ENCODE measurements around the gene ANKRD24. TPM values are rescaled to one million over a fixed set of nuclear protein-coding genes. Genes with fewer than 3 reads are reported as not detected.
"Not testable (repeated sequence)": the region's sequence is repeated elsewhere in the genome, so short reads cannot be mapped to it uniquely, and the experiment has no call there.

The ANKRD24 gene
- polyA plus RNA-seq, 3 donors from 2014 or later = 0.24 TPM; not detected in 2

DNA sequence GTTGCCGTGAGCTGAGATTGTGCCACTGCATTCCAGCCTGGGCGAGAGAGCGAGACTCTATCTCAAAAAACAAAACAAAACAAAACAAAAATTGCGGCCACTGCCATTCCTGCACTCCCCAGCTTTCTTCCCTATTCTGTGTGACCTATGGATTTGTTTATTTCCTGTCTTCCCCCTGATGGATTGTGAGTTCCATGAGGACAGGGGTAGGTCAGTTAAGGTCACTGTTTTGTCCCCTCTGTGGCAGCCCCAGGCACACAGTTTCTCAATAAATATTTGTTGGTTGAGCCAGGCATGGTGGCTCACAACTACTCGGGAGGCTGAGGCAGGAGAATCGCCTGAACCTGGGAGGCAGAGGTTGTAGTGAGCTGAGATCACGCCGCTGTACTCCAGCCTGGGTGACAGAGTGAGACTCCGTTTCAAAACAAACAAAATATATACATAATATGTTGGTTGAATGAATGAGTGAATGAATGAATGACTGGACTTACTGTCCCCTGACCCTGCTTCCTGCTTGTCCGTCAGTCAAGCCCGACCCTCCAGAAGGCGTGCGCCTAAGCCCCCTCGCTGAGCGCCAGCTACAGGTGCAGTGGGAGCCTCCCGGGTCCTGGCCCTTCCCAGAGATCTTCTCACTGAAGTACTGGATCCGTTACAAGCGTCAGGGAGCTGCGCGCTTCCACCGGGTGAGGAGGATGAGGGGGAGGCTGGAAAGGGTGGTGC is 51.8 kb downstream of the ANKRD24 start:
- Mint-ChIP-seq H3K4me3 (no peak overlapping the region), H3K27me3 (ENCODE audit: low read depth in 3 of 3) (peaks cover 2 to 10% (median 2%) of the 10 kb centered on the region in 3 donors), H3K4me1 (no peaks in the 10 kb centered on the region), H3K9me3 (no peaks in the 10 kb centered on the region), H3K27ac (no peak overlapping the region), H3K36me3 (no peaks in the 10 kb centered on the region)
- no peak for DNase-seq

DNA sequence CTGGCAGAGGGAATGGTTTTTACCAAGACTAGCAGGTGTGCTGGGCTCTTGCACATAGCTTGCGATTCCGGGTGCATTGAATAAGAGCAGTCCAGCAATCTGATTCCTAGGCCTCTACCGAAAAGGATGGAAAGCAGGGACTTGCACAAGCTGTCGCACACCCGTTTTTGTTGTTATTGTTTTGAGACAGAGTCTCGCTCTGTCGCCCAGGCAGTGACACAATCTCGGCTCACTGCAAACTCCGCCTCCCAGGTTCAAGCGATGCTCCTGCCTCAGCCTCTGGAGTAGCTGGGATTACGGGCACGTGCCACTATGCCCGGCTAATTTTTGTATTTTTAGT is 52.3 kb downstream of the ANKRD24 start:
- H3K4me3 Mint-ChIP-seq = no peak overlapping the region
- H3K27ac Mint-ChIP-seq = no peak overlapping the region

DNA sequence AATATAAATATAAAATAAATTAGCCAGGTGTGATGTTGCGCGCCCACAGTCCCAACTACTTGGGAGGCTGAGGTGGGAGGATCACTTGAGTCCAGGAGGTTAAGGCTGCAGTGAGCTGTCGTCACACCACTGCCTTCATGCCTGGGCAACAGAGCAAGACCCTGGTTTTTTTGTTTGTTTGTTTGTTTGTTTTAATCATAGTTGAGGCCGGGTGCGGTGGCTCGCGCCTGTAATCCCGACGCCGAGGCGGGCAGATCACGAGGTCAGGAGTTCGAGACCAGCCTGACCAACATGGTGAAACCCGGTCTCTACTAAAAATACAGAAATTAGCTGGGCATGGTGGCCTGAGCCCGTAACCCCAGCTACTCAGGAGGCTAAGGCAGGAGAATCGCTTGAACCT is 55.0 kb downstream of the ANKRD24 start:
- not testable (repeated sequence) for H3K36me3 Mint-ChIP-seq; H3K27me3 Mint-ChIP-seq (ENCODE audit: low read depth in 3 of 3)

More for the DNA sequence above, 52.3 kb downstream of the ANKRD24 start:
- no peaks in the 10 kb centered on the region for H3K36me3 Mint-ChIP-seq
- H3K27me3 Mint-ChIP-seq (ENCODE audit: low read depth in 3 of 3) = peaks cover 2 to 7% (median 2%) of the 10 kb centered on the region in 3 donors
- no peaks in the 10 kb centered on the region for H3K9me3 Mint-ChIP-seq
- no peak for DNase-seq
- no peaks in the 10 kb centered on the region for H3K4me1 Mint-ChIP-seq

DNA sequence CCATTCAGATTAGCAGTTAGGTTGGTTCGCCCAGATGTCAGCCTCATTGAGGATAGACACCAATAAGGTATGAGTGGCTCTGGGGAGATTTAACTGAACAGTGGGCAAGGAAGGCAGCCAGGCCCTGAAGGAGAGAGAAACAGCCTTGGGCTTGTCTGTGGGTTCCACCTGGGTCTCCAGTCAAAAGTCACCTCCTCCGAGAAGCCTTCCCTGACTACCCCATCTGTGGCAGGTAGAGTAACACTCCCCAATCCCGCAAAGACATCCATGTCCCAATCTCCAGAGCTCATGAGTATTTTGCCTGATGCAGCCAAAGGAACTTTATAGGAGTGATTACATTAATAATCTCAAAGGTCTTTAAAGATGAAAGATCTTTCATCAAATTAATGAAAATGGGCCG is 56.3 kb downstream of the ANKRD24 start:
- no peaks in the 10 kb centered on the region for H3K36me3 Mint-ChIP-seq
- no peak for DNase-seq
- H3K4me3 Mint-ChIP-seq = no peak overlapping the region
- peaks cover 1 to 7% (median 2%) of the 10 kb centered on the region in 3 donors for H3K27me3 Mint-ChIP-seq (ENCODE audit: low read depth in 3 of 3)
- no peak overlapping the region for H3K27ac Mint-ChIP-seq
- H3K4me1 Mint-ChIP-seq = no peaks in the 10 kb centered on the region
- H3K9me3 Mint-ChIP-seq = peaks cover 0 to 12% (median 6%) of the 10 kb centered on the region in 6 donors

More for the DNA sequence above, 55.0 kb downstream of the ANKRD24 start:
- peaks cover 0 to 11% (median 6%) of the 10 kb centered on the region in 6 donors for H3K9me3 Mint-ChIP-seq
- DNase-seq, H3K4me3 Mint-ChIP-seq, H3K4me1 Mint-ChIP-seq, H3K27ac Mint-ChIP-seq: not testable (repeated sequence)

DNA sequence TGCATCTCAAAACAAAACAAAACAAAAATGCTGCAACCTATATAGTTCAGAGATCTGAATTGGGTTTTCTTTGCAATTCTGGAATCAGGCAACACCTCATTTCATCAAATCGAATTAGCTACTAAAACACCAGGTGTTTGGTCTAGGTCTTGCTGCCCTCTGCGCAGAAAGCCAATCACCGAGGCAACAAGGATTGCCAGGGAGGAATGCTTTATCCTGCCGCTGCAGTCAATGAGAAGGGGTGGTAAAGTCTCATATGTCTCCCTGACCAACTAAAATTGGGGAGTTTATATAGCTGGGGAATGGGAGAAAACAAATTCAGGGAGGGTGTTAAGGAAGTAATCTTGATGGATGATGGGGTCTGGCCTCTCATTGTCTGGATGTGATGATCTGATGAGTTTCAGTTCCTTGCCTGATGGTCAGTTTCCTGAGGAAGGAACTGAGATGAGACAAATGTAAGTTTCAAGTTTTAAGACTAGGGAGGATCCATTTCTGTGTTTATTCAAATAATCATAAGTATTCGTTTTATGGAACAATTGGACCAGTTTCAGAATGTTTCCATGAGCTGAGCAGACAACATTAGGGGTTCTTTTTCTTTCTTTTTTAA is 59.4 kb downstream of the ANKRD24 start:
- H3K27me3 Mint-ChIP-seq (ENCODE audit: low read depth in 3 of 3) = peaks cover 2 to 9% (median 3%) of the 10 kb centered on the region in 3 donors
- no peak for DNase-seq
- H3K9me3 Mint-ChIP-seq = peaks cover 0 to 12% (median 6%) of the 10 kb centered on the region in 6 donors
- peaks cover 5% of the 10 kb centered on the region in 2 donors for H3K4me1 Mint-ChIP-seq
- H3K36me3 Mint-ChIP-seq = no peaks in the 10 kb centered on the region
- H3K27ac Mint-ChIP-seq = no peak overlapping the region
- no peak overlapping the region for H3K4me3 Mint-ChIP-seq

DNA sequence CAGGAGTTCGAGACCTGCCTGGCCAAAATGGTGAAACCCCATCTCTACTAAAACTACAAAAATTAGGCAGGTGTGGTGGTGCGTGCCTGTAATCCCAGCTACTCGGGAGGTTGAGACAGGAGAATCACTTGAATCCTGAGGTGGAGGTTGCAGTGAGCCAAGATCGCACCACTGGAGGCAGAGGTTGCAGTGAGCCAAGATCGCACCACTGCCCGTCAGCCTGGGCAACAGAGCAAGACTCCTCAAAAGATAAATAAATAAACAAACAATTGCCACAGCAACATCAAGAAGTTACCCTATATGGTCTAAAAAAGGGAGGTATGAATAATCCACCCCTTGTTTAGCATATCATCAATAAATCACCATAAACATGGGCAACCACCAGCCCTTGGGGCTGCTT is 63.4 kb downstream of the ANKRD24 start:
- Mint-ChIP-seq H3K27ac (peak overlapping the region in 4 of 6 donors; percentile 99 to 100 (median 100)), H3K4me1 (peaks cover 15 to 25% of the 10 kb centered on the region in 2 donors), H3K27me3 (ENCODE audit: low read depth in 3 of 3) (peaks cover 12 to 18% (median 13%) of the 10 kb centered on the region in 3 donors), H3K4me3 (peak overlapping the region in 1 of 5 donors; percentile 10), H3K9me3 (peaks cover 0 to 12% (median 6%) of the 10 kb centered on the region in 6 donors), H3K36me3 (peaks cover 8 to 22% (median 15%) of the 10 kb centered on the region in 3 donors)
- DNase-seq = not testable (repeated sequence)

DNA sequence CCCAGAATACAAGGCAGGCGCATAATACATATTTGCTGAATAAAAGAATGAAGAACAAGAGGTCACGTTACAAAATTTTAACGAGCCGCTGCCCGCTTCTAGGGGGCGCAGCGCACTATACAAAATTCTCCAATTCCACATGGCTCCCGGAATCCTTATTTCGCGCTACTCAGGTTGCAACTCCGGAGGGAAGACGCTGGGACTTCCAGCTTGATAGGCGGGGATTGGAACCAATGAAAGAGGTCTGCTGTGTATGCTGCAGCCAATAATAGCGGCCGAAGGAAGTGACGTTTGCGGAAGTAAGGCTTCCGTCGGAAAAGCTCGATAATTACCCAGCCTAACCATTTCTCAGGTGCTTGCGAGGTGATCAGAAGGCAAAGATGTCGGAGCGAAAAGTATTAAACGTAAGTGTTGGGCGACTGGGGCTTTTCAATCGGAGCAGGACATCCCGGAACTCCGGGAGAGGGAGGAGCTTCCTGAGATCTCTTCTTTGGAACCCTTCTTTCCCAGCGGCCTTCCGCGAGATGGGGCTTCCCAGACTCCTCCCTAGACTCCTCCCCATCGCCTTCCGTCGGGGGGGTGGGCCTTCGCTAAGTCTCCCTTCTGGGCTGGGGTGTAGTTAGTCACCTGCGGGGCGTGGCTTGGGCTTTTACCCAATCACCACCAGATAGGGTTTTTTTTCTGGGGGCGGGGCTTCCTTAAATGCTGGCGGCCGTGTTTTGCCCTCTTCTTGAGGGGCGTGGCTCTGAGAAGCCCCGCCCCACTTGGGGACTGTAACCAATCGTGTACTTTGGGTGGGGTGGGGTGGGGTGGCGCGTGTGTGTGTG is 64.5 kb downstream of the ANKRD24 start, which contains the start of gene YJU2:
TSS of gene YJU2 (plus strand) at position 314 of the 827 bp plus-strand sequence. CDS start at position 381, 67 bp downstream.
- H3K27ac Mint-ChIP-seq = peak within 1 kb of the TSS; percentile 99 to 100 (median 100)
- H3K36me3 Mint-ChIP-seq = peaks cover 12 to 30% (median 19%) of the 10 kb centered on the region in 3 donors
- peaks cover 12 to 18% (median 13%) of the 10 kb centered on the region in 3 donors for H3K27me3 Mint-ChIP-seq (ENCODE audit: low read depth in 3 of 3)
- H3K4me1 Mint-ChIP-seq = peaks cover 15 to 25% of the 10 kb centered on the region in 2 donors
- DNase-seq = peak; percentile 98 to 99 (median 99)
- H3K9me3 Mint-ChIP-seq = peaks cover 0 to 6% (median 3%) of the 10 kb centered on the region in 6 donors
- peak within 1 kb of the TSS; percentile 97 to 99 (median 97) for H3K4me3 Mint-ChIP-seq

DNA sequence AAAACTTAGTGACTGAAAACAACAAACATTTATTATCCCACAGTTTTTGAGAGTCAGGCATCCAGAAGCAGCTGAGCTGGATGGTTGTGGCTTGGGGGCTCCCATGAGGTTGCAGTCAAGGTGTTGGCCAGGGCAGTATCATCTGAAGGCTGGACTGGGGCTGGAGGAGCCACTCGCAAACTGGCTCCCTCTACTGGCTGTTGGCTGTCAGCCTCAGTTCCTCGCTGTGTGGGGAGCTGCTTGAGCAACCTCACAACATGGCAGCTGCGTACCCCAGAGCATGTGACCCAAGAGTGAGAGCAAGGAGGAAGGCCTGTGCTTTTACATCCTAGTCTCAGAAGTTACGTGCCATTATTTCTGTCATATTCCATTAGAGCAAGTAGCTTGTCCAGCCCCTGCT is 74.1 kb downstream of the ANKRD24 start:
- DNase-seq = no peak
- Mint-ChIP-seq H3K4me1 (peaks cover 5 to 6% of the 10 kb centered on the region in 2 donors), H3K9me3 (no peaks in the 10 kb centered on the region), H3K4me3 (no peak overlapping the region), H3K27me3 (ENCODE audit: low read depth in 3 of 3) (peaks cover 0 to 6% (median 0%) of the 10 kb centered on the region in 3 donors), H3K36me3 (peaks cover 17 to 45% (median 34%) of the 10 kb centered on the region in 3 donors), H3K27ac (no peak overlapping the region)

DNA sequence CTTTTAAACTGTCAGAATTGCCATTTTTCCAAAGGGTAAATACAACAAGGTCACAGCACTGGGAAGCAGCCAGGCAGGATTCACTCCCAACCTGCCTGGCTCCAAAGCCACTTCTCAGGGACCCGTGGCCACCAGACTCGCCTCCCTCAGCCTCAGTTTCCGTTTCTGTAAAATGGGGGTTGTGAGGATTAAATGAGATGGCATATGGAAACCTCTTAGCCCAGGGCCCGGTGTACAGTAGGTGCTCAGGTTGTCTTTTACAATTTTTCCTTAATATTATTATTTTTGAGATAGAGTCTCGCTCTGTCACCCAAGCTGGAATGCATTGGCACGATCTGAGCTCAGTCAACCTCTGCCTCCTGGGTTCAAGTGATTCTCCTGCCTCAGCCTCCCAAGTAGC is 74.5 kb downstream of the ANKRD24 start:
- Mint-ChIP-seq H3K9me3 (no peaks in the 10 kb centered on the region), H3K4me3 (no peak overlapping the region), H3K36me3 (peaks cover 17 to 43% (median 34%) of the 10 kb centered on the region in 3 donors), H3K27ac (no peak overlapping the region), H3K4me1 (peaks cover 5 to 6% of the 10 kb centered on the region in 2 donors), H3K27me3 (ENCODE audit: low read depth in 3 of 3) (peaks cover 0 to 6% (median 0%) of the 10 kb centered on the region in 3 donors)
- no peak for DNase-seq

DNA sequence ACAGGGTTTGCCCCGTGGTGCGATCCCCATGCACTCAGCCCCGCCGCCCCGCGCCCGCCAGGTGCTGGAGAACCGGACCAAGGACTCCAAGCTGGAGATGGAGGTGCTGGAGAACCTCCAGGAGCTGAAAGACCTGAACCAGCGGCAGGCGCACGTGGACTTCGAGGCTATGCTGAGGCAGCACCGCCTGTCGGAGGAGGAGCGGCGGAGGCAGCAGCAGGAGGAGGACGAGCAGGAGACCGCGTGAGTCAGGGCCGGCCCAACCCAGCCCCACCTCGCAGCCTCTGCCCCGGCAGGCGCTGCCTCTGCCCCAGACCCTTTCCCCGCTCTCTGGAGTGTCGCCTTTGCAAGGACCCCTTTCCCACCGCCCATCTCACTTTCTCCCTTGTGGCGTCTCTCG is 75.7 kb downstream of the ANKRD24 start:
- peaks cover 17 to 37% (median 34%) of the 10 kb centered on the region in 3 donors for H3K36me3 Mint-ChIP-seq
- H3K4me3 Mint-ChIP-seq = no peak overlapping the region
- H3K27me3 Mint-ChIP-seq (ENCODE audit: low read depth in 3 of 3) = peaks cover 0 to 6% (median 0%) of the 10 kb centered on the region in 3 donors
- H3K4me1 Mint-ChIP-seq = peaks cover 6 to 9% of the 10 kb centered on the region in 2 donors
- H3K9me3 Mint-ChIP-seq = no peaks in the 10 kb centered on the region
- no peak overlapping the region for H3K27ac Mint-ChIP-seq
- DNase-seq = no peak

DNA sequence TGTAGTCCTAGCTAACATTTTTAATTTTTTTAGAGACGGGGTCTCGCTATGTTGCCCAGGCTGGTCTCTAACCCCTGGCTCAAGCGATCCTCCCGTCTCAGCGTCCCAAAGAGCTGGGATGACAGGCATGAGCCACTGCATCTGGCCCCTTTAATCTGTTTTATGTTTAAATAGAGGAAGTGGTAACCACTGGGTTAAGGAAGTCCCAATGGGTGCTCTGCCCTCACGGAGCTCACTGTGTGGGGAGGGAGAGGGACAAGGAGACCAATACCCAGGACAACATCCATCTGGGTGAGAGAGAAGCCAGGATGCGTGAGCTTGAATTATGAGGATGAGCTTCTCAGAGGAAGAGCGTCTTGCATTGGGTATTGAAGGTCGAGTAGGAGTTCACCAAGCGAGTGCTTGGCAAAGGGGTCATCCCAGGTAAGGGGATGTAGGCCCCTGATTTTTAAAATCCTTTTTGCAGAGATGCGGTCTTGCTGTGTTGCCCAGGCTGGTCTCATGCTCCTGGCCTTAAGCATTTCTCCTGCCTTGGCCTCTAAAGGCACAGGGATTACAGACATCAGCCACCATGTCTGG is 78.2 kb downstream of the ANKRD24 start:
- Mint-ChIP-seq H3K36me3 (peaks cover 13 to 28% (median 21%) of the 10 kb centered on the region in 3 donors), H3K4me3 (peak overlapping the region in 1 of 5 donors; percentile 17), H3K9me3 (no peaks in the 10 kb centered on the region), H3K27me3 (ENCODE audit: low read depth in 3 of 3) (peaks cover 12 to 17% (median 12%) of the 10 kb centered on the region in 3 donors), H3K4me1 (peaks cover 30 to 31% of the 10 kb centered on the region in 2 donors), H3K27ac (no peak overlapping the region)
- DNase-seq = no peak

DNA sequence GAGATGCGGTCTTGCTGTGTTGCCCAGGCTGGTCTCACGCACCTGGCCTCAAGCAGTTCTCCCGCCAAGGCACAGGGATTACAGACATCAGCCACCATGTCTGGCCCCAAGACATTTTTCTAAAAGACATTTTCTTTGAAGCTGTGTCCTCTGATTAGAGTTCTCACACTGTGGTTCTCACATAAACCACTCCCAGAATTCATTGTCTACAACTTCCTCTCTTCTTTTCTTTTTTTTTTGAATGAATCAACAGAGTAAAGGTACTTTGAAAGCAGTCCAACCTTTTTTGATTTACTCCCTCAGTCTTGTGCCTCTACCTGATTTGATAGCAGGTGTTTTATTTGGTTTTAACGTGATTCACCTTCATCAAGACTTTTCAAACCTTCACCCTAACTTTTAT is 82.3 kb downstream of the ANKRD24 start:
- peaks cover 16 to 20% (median 18%) of the 10 kb centered on the region in 3 donors for H3K27me3 Mint-ChIP-seq (ENCODE audit: low read depth in 3 of 3)
- peak; percentile 72 to 73 (median 73) for DNase-seq
- peak overlapping the region; percentile 85 to 94 (median 90) for H3K27ac Mint-ChIP-seq
- no peaks in the 10 kb centered on the region for H3K9me3 Mint-ChIP-seq
- H3K36me3 Mint-ChIP-seq = peaks cover 13 to 33% (median 21%) of the 10 kb centered on the region in 3 donors
- H3K4me1 Mint-ChIP-seq = peaks cover 49 to 51% of the 10 kb centered on the region in 2 donors
- peak overlapping the region; percentile 80 to 90 (median 86) for H3K4me3 Mint-ChIP-seq
